Astrocyte of the hippocampus (primary cell): ENCODE measurements around the gene PTPRA.
"Not testable (repeated sequence)": the region's sequence is repeated elsewhere in the genome, so short reads cannot be mapped to it uniquely, and the experiment has no call there.

Source experiments
- DNase-seq: peaks from one replicate; pipeline ENCODE4 v3.0.0; 2011; ENCODE audit warnings: low read depth, low spot score

Gene PTPRA

DNA sequence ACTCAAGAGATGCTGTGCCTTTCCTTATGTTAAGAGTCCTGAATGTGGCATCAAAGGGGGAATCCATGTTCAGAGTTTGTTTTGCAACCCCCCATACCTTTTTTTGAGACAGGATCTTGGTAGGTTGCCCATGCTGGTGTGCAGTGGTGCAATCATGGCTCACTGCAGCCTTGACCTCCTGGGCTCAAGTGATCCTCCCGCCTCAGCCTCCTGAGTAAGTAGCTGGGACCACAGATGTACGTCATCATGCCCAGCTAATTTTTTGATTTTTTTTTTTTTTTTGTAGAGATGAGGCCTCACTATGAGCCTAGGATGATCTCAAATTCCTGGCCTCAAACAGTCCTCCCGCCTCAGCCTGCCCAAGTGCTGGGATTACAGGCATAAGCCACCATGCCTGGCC, 16.5 kb downstream of the PTPRA start:
- DNase-seq: no peak

DNA sequence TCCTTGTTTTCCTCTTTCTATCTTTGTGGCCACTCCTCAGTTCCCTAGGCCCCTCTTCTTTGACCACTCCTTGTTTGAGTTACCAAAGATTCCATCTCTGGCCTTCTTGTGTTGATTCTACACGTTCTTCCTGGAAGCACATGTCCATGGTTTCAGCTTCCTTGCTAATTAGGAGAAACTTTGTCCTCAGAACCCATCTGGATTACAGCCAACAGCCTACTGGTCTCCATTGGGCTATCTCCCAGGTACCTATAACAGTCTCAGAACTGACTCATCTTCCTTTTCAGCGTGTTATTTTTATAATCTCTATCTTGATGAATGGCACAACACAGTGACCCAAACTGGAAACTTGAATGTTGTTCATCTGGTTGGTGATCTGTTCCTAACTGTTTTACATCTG, 17.5 kb downstream of the PTPRA start:
- DNase-seq: peak; percentile 18

DNA sequence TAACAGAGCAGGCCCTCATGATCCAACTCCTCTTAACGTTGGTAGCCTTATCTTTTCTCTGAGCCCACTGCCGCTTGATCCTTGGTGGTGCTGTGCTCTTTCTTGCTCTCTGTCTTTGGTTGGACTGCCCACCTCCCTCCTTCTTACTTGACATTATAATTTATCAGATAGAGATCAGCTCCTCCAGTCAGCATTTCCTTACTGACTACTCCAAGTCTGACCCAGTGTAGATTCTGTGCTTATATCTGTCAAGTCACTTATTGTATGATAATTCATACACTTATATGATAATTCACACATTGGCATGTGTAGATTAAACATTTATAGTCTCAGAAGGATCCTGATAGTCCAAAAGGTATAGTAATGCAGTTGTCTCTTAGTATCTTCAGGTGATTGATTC, 18.1 kb downstream of the PTPRA start:
- DNase-seq: no peak

DNA sequence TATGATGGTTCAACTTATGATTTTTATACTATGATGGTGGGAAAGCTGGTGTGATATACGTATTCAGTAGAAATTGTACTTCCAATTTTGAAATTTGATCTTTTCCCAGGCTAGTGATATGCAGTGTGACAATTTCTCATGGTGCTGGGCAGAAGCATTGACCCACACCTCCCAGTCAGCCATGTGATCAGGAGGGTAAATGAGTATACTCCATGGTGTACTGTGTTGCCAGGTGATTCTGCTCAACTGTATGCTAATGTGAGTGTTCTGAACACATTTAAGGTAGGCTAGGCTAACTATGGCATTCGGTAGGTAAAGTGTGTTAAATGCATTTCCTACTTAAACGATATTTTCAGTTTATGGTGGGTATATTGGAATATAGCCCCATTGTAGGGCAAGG, 19.1 kb downstream of the PTPRA start:
- no peak for DNase-seq

DNA sequence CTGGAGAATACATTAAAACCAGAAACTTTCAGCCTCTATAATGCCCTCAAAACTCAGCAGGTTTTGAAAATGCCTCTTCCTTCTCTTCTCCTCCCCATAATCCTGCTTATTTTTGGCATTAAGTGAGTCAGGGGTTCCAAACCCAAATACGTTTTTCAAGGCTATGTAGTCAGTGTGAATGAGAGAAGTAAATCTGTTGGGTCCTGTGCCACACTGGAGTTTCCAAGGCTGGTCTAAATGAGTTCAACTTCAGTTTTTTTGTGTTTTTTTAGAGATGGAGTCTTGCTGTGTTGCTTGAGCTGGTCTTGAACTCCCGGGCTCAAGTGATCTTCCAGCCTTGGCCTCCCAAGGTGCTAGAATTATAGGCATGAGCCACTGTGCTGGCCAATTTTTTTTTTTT, 20.9 kb downstream of the PTPRA start:
- DNase-seq: no peak

DNA sequence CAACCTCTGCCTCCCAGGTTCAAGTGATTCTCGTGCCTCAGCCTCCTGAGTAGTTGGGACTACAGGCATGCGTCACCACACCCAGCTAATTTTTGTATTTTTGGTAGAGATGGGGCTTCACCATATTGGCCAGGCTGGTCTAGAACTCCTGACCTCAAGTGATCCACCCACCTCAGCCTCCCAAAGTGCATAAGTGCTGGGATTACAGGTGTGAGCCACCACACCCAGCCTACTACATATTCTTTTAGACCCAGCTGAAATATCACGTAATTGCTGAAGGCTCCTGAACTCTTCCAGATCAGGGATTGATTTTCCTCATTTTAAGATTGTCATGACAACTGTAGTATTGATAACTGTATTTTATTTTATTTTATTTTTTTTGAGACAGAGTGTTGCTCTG, 21.9 kb downstream of the PTPRA start:
- DNase-seq: not testable (repeated sequence)

DNA sequence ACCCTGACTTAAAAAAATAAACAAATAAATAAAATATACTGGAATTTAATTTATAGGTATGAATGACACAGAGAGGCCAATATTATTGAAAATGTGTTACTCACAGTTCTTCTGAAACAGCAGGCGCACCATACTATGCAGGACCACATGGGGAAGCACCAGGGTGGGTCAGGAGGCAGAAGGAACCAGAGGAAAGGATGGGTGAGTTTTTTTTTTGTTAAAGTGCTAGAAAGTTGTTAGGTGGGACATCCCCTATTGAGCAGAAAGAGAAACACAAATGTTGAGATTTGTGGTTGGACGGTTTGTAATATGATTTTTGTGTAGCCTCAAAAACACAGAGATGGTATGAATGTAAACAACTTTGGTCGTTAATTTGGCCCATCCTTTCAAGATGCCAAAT, 26.0 kb downstream of the PTPRA start:
- DNase-seq: no peak

DNA sequence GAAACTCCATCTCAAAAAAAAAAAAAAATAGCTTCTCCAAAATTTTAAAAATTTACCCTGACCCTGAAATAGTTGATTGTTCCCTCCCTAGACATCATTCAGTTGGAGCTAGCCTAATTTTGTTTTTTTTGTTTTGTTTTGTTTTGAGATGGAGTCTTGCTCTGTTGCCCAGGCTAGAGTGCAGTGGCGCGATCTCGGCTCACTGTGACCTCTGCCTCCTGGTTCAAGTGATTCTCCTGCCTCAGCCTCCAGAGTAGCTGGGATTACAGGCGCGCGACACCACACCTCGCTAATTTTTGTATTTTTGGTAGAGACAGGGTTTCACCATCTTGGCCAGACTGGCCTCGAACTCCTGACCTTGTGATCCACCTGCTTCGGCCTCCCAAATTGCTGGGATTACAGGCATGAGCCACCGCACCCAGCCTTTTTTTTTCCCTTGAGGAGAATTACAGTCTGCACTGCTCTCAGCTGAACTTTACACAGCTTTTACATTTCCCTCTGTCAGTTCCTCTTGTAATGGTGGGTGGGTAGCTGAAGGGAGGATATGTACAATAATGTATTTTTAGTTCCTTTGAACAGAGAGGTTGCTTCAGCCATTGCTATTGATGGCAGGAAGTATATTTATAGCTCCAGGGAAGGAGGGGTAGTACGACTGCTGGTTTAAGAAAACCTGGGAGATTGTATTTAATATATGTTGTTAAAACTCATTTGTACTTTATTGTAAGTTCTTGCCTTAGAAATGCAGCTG, 27.7 kb downstream of the PTPRA start:
- no peak for DNase-seq

DNA sequence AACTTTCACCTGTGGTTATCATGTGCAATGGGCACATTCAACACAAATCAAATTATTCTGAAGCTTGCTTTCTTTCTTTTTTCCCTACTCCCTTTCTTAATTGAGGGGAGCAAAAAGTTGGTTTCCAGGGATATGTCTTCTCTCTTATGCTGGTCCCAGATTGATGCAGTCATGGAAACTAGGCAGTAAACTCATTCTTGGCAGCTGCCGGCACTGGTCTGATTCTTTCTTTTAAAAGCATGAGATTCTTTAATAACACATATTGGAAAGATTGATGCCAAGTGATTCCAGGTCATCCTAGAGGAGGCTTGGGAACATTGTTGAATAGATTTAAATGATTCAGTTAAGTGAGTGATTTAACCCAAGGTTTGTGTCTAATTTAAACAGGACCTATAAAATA, 29.0 kb downstream of the PTPRA start:
- peak; percentile 10 for DNase-seq

DNA sequence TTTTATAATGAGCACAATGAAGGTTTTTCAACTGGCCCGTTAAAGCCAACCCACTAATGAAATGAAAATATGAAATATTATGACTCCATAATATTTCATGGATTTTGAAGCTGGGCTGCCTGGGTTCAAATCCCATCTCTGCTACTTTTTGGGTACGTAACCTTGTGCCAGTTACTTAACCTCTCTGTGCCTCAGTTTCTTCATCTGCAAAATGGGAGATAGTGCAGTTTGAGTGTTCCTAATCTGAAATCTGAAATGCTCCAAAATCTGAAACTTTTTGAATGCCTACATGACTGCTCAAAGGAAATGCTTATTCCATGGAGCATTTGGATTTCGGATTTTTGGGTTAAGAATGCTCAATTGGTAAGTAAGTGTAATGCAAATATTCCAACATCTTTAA, 29.5 kb downstream of the PTPRA start:
- DNase-seq: no peak

DNA sequence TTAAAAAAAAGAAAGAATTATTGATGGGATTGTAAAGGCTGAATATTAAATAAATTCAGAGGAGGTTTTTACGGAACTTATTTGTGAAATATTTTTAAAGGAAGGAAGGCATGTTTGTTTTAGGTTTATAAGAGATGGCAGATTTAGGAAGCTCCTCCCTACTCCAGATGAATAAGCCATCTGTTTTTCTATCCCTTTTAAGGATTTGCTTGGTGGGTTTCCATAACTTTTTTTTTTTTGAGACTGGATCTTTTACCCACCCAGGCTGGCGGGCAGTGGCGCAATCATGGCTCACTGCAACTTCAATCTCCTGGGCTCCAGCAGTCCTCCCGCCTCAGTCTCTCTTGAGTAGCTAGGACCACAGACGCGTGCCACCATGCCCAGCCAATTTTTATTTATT, 30.4 kb downstream of the PTPRA start:
- DNase-seq: no peak

DNA sequence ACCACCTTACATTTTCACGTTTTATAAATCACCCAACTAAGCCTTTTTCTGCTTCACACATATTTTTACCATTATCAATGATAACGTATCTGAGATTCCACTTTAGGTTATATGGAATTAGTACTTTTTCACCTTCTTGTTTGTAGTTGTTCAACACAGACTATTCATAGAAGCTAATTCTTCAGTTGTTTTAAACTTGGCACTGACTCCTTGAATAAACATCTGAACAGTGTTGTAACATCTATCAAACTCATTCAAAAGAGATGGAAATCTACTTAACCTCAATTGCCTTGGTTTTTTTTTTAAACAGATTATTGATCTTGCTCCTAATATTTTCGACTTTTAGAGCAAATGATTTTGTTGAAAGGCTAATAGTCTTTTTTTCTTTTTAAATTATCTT, 34.2 kb downstream of the PTPRA start:
- DNase-seq: no peak

DNA sequence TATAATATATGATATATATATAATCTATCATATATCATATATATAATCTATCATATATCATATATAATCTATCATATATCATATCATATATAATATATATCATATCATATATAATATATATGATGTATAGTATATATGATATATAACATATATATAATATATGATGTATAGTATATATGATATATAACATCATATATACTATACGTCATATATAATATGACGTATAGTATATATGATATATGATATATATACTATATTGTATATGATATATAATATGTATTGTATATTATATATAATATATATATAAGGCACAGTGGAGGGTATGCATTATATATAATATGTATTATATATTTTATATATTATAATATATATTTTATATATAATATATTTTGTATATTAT, 36.7 kb downstream of the PTPRA start:
- DNase-seq: no peak

DNA sequence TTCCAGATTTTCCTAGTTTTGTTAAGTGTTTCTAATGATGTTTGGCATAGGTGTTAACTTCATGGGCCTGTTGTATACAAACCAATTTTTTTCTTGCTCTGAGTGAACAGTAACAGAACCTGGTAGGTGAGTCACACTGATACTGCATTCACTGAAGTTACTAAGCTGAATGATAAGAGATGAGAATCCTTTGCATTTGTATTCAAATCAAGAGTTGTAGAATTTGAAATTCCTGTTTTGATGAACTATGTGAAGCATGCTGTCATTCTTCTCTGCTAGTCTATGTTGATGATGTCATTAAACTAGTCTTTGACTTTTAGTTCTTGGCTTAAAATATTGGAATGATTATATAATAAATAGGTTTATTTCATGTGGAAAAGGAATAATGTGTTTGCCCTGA, 37.9 kb downstream of the PTPRA start:
- peak; percentile 13 for DNase-seq

DNA sequence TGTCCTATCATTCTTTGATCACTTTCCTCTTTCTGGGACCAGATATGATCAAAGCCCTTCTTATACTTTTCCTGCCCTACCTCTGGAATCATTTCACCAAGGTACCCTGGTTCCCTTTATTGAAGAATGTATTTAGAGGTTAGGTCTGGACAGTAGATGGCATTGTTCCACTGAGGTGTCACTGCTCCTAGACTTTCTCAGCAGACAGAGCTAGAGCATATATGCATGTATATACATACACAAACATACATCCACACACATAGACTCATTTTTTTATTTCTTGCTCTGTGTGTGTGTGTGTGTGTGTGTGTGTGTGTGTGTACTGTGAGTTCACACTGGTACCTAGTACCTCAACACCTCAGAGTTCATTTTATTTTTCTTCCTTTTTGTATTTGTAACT, 40.9 kb downstream of the PTPRA start:
- DNase-seq: peak; percentile 9

DNA sequence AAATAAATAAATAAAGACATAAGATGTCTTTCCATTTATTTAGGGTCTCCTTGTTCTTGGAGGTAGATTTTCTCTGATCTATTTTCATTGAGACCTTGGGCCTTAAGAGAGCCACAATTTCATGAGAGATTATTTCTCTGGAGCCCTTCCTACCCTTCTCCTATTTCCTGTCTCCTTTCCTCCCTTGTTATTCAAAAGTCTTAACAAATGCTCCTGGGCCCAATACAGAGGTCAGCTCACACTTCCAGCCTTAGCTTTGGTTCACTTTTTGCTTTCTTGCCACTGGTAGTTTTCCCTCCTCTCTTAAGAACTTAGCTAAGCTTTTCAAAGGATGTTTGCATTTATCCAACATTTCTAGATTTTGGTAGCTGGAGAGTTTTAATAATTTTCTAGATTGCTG, 44.0 kb downstream of the PTPRA start:
- DNase-seq: no peak

DNA sequence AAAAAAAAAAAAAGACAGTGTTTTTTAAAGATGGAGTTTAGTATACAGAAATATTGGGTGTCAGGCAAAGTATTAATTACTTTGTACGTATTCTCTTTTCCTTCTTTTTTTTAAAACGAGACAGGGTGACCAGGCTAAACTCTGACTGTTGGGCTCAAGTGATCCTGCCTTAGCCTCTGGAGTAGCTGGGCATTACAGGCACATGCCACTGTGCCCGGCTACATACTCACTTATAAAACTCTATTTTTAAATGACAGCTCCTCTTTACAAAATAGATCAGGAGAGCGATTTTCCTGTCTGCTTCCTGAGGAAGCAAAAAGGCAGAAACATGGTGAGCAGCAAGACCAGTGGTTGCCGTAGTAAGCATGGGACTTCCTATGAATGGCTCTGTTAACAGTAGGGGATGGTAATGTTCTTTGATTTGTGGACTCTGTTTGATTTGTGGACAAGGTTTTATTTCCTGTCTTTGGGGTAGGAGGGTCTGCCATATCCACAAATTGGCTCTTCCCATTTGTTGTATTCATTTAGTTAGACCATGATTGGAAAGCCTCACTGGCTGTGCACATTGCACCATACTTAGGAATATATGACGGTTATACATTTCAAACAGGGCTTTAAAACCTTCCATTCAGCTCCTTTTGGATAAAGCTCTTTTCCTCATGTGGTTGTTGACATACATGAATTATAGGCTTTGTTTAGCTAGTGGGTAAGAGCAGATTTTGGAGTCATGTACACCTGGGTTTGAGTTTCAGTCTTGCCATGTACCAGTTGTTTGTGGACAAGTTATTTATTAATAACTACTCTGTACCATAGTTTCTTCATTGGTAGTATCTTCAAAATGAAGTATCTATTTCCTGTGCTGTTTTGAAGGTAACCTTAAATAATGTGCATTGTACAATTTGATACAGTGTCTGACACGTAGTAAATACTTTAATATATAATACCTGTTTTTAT, 45.1 kb downstream of the PTPRA start:
- no peak for DNase-seq

DNA sequence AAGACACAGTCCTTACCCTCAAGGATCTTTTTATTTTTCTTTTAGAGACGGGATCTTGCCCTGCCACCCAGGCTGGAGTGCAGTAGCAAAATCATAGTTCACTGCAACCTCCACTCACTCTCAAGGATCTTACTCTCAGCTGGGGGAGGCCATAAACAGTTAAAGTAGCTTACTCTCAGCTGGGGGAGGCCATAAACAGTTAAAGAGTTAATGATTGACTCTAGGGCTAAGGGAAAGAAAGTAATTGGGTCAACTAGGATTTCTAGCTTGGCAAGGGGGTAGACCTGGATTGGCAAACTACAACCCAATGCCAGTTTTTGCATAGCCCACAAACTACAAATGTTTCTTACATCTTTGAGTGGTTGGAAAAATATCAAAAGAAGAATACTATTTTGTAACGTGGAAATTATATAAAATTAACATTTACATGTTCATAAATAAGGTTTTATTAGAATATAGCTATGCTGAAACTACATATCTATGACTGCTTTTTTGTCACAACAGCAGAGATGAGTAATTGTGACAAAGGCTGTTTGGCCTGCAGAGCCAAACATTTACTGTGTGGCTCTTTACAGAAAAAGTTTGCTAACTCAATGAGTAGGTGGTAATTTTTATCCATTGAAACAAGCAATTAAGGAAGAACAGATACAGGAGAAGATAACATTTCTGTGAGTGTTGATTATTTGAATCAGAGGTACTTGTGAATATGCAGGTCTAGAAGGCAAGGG, 46.4 kb downstream of the PTPRA start:
- DNase-seq: no peak

DNA sequence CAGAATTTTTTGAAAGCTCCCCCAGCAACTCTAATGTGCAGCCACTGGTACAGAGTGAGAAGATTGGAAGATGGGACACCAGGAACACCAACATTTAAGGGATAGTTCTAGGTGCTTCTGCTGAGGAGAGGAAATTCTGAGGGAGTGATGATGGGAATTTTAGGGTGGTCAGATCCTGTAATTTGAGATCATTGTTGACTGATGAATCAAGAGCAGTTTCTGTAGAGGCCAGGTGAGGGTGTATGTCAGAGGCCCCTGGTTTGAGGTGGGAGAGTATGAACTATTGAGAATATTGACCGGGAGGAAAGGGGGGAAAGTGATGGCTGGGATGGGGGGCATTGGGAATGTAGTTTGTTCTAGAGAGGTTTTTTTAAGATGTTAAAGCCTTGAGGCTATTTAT, 47.2 kb downstream of the PTPRA start:
- no peak for DNase-seq

DNA sequence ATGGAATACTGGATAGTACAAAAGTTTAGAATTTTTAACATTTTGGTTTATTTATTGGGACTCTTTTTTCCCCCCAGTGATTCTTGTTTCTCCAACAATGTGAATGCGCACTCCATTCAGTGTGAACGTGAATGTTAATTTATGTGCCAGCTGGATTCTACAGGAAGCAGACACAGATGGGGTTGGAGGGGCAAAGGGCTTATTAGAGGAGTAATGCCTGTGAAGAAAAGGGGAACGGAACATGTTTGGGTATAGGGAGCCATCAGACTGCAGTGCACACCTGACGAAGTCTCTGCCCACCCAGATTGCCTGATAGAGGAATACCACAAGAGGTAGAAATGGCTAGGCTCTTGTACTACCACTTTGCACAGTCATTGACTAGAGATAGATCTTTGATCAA, 48.2 kb downstream of the PTPRA start:
- DNase-seq: no peak

DNA sequence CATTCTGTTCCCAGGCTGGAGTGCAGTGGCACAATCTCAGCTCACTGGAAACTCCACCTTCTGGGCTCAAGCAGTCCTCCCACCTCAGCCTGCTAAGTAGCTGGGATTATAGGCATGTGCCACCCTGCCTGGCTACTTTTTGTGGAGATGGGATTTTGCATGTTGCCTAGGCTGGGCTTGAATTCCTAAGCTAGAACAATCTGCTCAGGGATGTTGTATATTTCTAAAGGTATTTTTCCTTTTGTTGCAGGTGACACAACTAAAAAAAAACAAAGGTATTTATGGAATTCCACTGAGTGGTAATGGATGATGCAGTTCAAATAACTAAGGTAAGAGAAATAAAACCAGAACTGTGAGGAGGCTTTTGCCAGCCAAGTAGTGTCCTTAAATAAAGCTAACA, 49.7 kb downstream of the PTPRA start:
- no peak for DNase-seq

DNA sequence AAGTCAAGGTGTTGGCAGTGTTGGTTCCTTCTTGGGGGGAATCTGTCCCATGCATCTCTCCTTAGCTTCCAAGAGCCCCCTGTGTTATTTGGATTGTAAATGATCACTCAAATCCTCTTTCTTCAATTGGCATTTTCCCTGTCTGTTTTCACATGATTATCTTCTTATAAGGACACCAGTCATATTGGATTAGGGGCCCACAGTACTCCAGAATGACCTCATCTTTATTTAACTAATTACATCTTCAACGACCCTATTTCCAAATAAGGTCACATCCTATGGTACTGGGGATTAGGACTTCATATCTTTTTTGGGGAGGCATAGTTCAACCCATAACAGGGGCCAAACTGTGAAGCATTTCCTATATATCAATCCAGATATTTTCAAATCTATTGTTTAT, 57.3 kb downstream of the PTPRA start:
- DNase-seq: no peak
